Measurements from ENCODE around the gene PSME2. TPM values are rescaled to one million over a fixed set of nuclear protein-coding genes. Genes with fewer than 3 reads are reported as not detected.

Gene PSME2
- total RNA-seq, 2 experiments from 2014 or later: 188 to 290 TPM

GRCh38 chr14:24159777-24160498 is 13.5 kb upstream of the PSME2 start:
- CTCF ChIA-PET (ENCODE audit: unreplicated experiment): interaction anchor here (2.1 kb wide), 1 partner anchor 52 kb away, joined by 8 read pairs; no protein-coding TSS in a partner anchor
- no peak for DNase-seq (ENCODE audit: low spot score)
- no peak overlapping the region for H3K27ac ChIP-seq (ENCODE audit: low read depth, low read length, poor library complexity, severe bottlenecking)
- H4K20me1 ChIP-seq (ENCODE audit: insufficient read depth, low read length): no peaks in the 10 kb centered on the region
- no peaks in the 10 kb centered on the region for H3K9me3 ChIP-seq (ENCODE audit: low read length)
- POLR2A ChIA-PET: interaction anchor here (0.7 to 2.7 kb wide), 3 partner anchors 11 to 597 kb away, joined by 3 to 15 read pairs (median 4); partner anchors contain the start of genes PSME2 and RNF31
- H3K4me1 ChIP-seq (ENCODE audit: insufficient read depth, low read length, poor library complexity, severe bottlenecking): peaks cover 16% of the 10 kb centered on the region
- peaks cover 7% of the 10 kb centered on the region; the same call in 1 of the 2 replicates for H3K79me2 ChIP-seq (ENCODE audit: insufficient read depth, low read depth, low read length)
- H3K9me2 ChIP-seq (ENCODE audit: insufficient read depth, low read length): no peaks in the 10 kb centered on the region
- intact Hi-C loops (cut with micrococcal nuclease; ENCODE audit: unreplicated experiment): loop anchor here (2.0 kb wide), 1 partner anchor 29 kb away; the partner anchor contains the start of gene IPO4
- H2AFZ ChIP-seq (ENCODE audit: low read length): no peak overlapping the region
- BruUV-seq (replicated peaks): no TSS peak
- no peak for TF ChIP-seq CTCF (conservative IDR thresholded peaks at IDR 0.05; ENCODE audit: low read length)
- no peak for TF ChIP-seq EZH2phosphoT487 (IDR thresholded peaks at IDR 0.05; ENCODE audit: borderline replicate concordance, low read depth, low read length)
- H3K36me3 ChIP-seq (ENCODE audit: insufficient read depth, low read length): peaks cover 69% of the 10 kb centered on the region
- H3K4me3 ChIP-seq (ENCODE audit: low read depth, low read length, poor library complexity, severe bottlenecking): no peak overlapping the region
- H3K4me2 ChIP-seq (ENCODE audit: low read length): no peak overlapping the region

- ChIA-PET CTCF (ENCODE audit: unreplicated experiment) (no interaction called here), POLR2A (no interaction called here)
- Histone ChIP-seq H3K9me3 (ENCODE audit: low read length) (no peaks in the 10 kb centered on the region), H2AFZ (ENCODE audit: low read length) (no peak overlapping the region), H3K27ac (ENCODE audit: low read depth, low read length, poor library complexity, severe bottlenecking) (no peak overlapping the region), H3K4me3 (ENCODE audit: low read depth, low read length, poor library complexity, severe bottlenecking) (no peak overlapping the region), H3K36me3 (ENCODE audit: insufficient read depth, low read length) (peaks cover 65% of the 10 kb centered on the region), H3K79me2 (ENCODE audit: insufficient read depth, low read depth, low read length) (peaks cover 6% of the 10 kb centered on the region; the same call in 1 of the 2 replicates), H3K9me2 (ENCODE audit: insufficient read depth, low read length) (no peaks in the 10 kb centered on the region), H4K20me1 (ENCODE audit: insufficient read depth, low read length) (no peaks in the 10 kb centered on the region), H3K4me1 (ENCODE audit: insufficient read depth, low read length, poor library complexity, severe bottlenecking) (peaks cover 14% of the 10 kb centered on the region), H3K4me2 (ENCODE audit: low read length) (no peak overlapping the region)
- DNase-seq (ENCODE audit: low spot score): no peak
- BruUV-seq (replicated peaks): no TSS peak
- no peak for TF ChIP-seq CTCF (conservative IDR thresholded peaks at IDR 0.05; ENCODE audit: low read length)
- TF ChIP-seq EZH2phosphoT487 (IDR thresholded peaks at IDR 0.05; ENCODE audit: borderline replicate concordance, low read depth, low read length): no peak
- intact Hi-C loops (cut with micrococcal nuclease; ENCODE audit: unreplicated experiment): no loop called here
Observed at GRCh38 chr14:24157331-24157730, 10.9 kb upstream of the PSME2 start.

GRCh38 chr14:24156840-24157239 is 10.4 kb upstream of the PSME2 start:
- Histone ChIP-seq H3K79me2 (ENCODE audit: insufficient read depth, low read depth, low read length) (peaks cover 2% of the 10 kb centered on the region; the same call in 1 of the 2 replicates), H3K9me3 (ENCODE audit: low read length) (no peaks in the 10 kb centered on the region), H3K27ac (ENCODE audit: low read depth, low read length, poor library complexity, severe bottlenecking) (no peak overlapping the region), H3K4me3 (ENCODE audit: low read depth, low read length, poor library complexity, severe bottlenecking) (no peak overlapping the region), H3K4me2 (ENCODE audit: low read length) (no peak overlapping the region), H3K36me3 (ENCODE audit: insufficient read depth, low read length) (peaks cover 69% of the 10 kb centered on the region), H3K9me2 (ENCODE audit: insufficient read depth, low read length) (no peaks in the 10 kb centered on the region), H4K20me1 (ENCODE audit: insufficient read depth, low read length) (no peaks in the 10 kb centered on the region), H3K4me1 (ENCODE audit: insufficient read depth, low read length, poor library complexity, severe bottlenecking) (peaks cover 10% of the 10 kb centered on the region), H2AFZ (ENCODE audit: low read length) (no peak overlapping the region)
- DNase-seq (ENCODE audit: low spot score): no peak
- CTCF ChIA-PET (ENCODE audit: unreplicated experiment): interaction anchor here (0.5 kb wide), 1 partner anchor 78 kb away, joined by 9 read pairs; no protein-coding TSS in a partner anchor
- intact Hi-C loops (cut with micrococcal nuclease; ENCODE audit: unreplicated experiment): no loop called here
- BruUV-seq (replicated peaks): no TSS peak
- TF ChIP-seq CTCF (conservative IDR thresholded peaks at IDR 0.05; ENCODE audit: low read length) (no peak), EZH2phosphoT487 (IDR thresholded peaks at IDR 0.05; ENCODE audit: borderline replicate concordance, low read depth, low read length) (no peak)
- POLR2A ChIA-PET: interaction anchor here (0.6 to 1.7 kb wide), 2 partner anchors 10 to 25 kb away, joined by 3 to 8 read pairs; partner anchors contain the start of genes PSME2 and RNF31
